ENCODE results near the gene NEURL1.

NEURL1 gene

DNA sequence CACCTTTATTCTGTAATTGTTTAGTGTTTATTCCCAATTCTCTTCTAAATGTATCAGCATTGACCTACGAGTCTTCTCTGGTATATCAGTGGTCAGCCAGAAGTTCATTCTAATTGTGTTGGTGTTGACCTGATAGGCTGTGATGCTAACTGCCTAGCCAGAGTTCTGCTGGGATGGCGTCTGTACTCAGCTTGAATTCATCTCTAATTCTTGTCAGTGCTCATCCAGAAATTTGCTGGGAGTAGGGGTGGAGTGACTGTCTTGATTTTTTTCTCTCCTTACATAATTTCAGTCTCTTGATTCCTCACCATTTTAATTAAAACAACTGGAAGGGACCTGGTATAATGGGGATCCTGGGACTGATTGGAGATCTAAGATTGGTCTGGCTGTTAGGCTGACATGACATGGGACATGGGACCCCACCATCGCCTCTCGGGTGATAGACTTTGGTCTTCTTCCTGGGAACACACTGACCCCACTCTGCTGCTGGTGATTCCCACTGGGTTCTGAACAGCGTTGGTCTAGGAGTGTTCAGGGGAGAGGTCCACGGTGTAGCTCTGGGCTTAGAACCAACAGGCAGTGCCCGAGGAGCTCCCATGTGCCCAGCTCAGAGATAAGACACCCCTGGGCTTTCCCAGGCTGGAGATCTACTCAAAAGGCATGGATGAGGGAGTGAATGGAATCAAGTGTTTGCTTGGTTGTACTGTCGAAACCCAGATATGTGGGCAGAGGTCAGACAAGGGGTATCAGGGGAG is 3.8 kb downstream of the NEURL1 start:
- Histone ChIP-seq H3K4me2 (ENCODE audit: low read length) (no peak overlapping the region), H3K27ac (no peak overlapping the region), H2AFZ (no peak overlapping the region), H3K4me3 (ENCODE audit: low read depth, low read length) (no peak overlapping the region), H3K9me3 (ENCODE audit: control insufficient read depth, low read length) (no peaks in the 10 kb centered on the region), H3K79me2 (no peaks in the 10 kb centered on the region), H3K4me1 (peaks cover 5% of the 10 kb centered on the region), H3K27me3 (ENCODE audit: control insufficient read depth, insufficient read depth, low read length) (no peaks in the 10 kb centered on the region), H3K36me3 (ENCODE audit: control insufficient read depth, insufficient read depth, low read length) (no peaks in the 10 kb centered on the region), H3K9ac (no peak overlapping the region)
- TF ChIP-seq, protein P1, sequence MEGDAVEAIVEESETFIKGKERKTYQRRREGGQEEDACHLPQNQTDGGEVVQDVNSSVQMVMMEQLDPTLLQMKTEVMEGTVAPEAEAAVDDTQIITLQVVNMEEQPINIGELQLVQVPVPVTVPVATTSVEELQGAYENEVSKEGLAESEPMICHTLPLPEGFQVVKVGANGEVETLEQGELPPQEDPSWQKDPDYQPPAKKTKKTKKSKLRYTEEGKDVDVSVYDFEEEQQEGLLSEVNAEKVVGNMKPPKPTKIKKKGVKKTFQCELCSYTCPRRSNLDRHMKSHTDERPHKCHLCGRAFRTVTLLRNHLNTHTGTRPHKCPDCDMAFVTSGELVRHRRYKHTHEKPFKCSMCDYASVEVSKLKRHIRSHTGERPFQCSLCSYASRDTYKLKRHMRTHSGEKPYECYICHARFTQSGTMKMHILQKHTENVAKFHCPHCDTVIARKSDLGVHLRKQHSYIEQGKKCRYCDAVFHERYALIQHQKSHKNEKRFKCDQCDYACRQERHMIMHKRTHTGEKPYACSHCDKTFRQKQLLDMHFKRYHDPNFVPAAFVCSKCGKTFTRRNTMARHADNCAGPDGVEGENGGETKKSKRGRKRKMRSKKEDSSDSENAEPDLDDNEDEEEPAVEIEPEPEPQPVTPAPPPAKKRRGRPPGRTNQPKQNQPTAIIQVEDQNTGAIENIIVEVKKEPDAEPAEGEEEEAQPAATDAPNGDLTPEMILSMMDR (IDR thresholded peaks at IDR 0.05), result no peak

DNA sequence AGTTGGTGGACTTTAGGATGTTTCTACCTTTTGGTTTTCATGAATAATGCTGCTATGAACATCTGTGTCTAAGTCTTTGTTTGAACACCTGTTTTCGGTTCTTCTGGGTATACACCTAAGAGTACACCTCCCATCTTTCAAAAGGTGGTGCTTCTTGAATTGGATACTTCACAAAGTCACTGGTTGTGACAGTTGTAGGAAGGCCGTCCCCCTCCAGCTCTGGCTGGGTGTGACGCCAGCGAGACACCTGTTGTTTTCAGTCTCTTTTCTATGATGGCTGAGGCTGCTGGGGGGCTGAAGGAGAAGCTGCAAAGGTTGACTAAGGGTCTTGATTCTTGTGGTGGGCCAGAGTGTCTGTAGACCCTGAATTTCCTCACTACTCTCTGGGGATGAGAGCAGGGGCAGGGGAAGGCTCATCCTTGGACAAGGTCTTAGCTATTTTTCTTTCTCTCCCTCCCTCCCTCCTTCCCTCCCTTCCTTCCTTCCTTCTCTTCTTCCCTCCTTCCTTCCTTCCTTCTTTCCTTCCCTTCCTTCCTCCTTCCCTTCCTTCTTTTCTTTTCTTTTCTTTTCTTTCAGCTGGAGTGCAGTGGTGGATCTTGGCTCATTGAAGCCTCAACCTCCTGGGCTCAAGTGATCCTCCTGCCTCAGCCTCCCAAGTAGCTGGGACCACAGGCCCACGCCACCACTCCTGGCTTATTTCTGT is 5.6 kb downstream of the NEURL1 start:
- Histone ChIP-seq H3K9me3 (ENCODE audit: control insufficient read depth, low read length) (no peaks in the 10 kb centered on the region), H3K4me3 (ENCODE audit: low read depth, low read length) (no peak overlapping the region), H3K27me3 (ENCODE audit: control insufficient read depth, insufficient read depth, low read length) (no peaks in the 10 kb centered on the region), H3K4me1 (no peaks in the 10 kb centered on the region), H2AFZ (no peak overlapping the region), H3K27ac (no peak overlapping the region), H3K4me2 (ENCODE audit: low read length) (no peak overlapping the region), H3K36me3 (ENCODE audit: control insufficient read depth, insufficient read depth, low read length) (no peaks in the 10 kb centered on the region), H3K79me2 (no peaks in the 10 kb centered on the region), H3K9ac (no peak overlapping the region)
- TF ChIP-seq, protein P1 (IDR thresholded peaks at IDR 0.05), result no peak

DNA sequence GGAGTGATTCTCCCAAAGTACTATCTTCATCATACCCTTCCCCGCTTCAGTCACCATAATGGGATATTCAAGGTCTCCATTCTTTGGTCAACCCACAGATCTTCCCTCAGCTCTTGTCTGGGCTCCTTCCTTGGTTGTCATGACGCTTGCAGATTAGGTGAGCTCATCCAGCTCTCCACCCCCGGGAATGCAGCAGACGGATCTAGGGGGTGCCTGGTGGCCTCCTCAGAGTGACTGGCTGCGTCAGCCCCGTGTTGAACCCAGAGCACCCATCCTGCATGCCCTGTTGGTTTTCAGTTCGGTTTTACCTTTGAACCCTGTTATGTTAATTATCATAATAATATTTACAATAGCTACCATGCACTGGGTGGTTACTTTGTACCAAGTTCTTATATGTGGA is 6.4 kb downstream of the NEURL1 start:
- Histone ChIP-seq H3K27me3 (ENCODE audit: control insufficient read depth, insufficient read depth, low read length) (no peaks in the 10 kb centered on the region), H3K9me3 (ENCODE audit: control insufficient read depth, low read length) (no peaks in the 10 kb centered on the region)

DNA sequence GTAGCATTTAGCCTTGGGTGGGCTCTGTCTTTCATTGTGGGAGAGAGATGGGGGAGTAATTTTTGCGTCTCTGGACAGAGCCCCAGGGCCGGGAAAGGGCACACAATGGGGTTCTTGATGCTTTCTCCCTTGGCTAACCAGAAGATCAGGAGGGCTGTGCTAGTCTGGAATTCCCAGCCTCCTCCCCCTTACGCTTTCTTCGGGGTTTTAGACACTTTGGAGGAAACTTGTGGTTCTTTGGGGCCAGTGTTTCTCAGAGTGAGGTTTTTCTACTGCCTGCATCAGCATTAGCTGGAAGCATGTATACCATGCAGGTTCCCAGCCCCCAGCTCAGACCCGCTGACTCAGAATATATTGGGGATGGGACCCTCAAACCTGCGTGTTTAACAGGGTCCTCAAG is 7.0 kb downstream of the NEURL1 start:
- no peak overlapping the region for H3K9ac ChIP-seq
- H3K4me1 ChIP-seq, result no peaks in the 10 kb centered on the region
- H3K9me3 ChIP-seq (ENCODE audit: control insufficient read depth, low read length), result no peaks in the 10 kb centered on the region
- H3K4me2 ChIP-seq (ENCODE audit: low read length), result no peak overlapping the region
- no peak overlapping the region for H2AFZ ChIP-seq
- TF ChIP-seq, protein P1 (IDR thresholded peaks at IDR 0.05), result no peak
- H3K27me3 ChIP-seq (ENCODE audit: control insufficient read depth, insufficient read depth, low read length), result no peaks in the 10 kb centered on the region
- no peaks in the 10 kb centered on the region for H3K36me3 ChIP-seq (ENCODE audit: control insufficient read depth, insufficient read depth, low read length)
- no peak overlapping the region for H3K27ac ChIP-seq
- no peaks in the 10 kb centered on the region for H3K79me2 ChIP-seq
- no peak overlapping the region for H3K4me3 ChIP-seq (ENCODE audit: low read depth, low read length)

More for the DNA sequence above, 6.4 kb downstream of the NEURL1 start:
- H3K4me1 ChIP-seq, result no peaks in the 10 kb centered on the region
- H3K36me3 ChIP-seq (ENCODE audit: control insufficient read depth, insufficient read depth, low read length), result no peaks in the 10 kb centered on the region
- no peak overlapping the region for H2AFZ ChIP-seq
- no peaks in the 10 kb centered on the region for H3K79me2 ChIP-seq
- TF ChIP-seq, protein P1 (IDR thresholded peaks at IDR 0.05), result no peak
- H3K4me3 ChIP-seq (ENCODE audit: low read depth, low read length), result no peak overlapping the region
- no peak overlapping the region for H3K9ac ChIP-seq
- H3K27ac ChIP-seq, result no peak overlapping the region
- no peak overlapping the region for H3K4me2 ChIP-seq (ENCODE audit: low read length)

All from parathyroid adenoma (tissue), 2 donors.